Mammary epithelial cell (primary cell): ENCODE data around the gene MSANTD3.

ENCODE experiments used
- EZH2 ChIP-seq: IDR thresholded peaks from 2 replicates; pipeline ENCODE4 v1.6.1; 2012; ENCODE audit warnings: low read length, inconsistent platforms, borderline replicate concordance
- TF ChIP-seq, protein P1 (sequence below), 2 donors: IDR thresholded peaks in 1 of 2; conservative IDR thresholded peaks in 1 of 2; 2 replicates each; pipeline ENCODE4 v1.5.1; 2011 to 2012; ENCODE audit warnings: inconsistent platforms in 2 of 2, low read length in 2 of 2, mild to moderate bottlenecking in 2 of 2, control low read depth in 1 of 2, low read depth in 1 of 2; ENCODE audit not compliant: insufficient read depth in 1 of 2; ENCODE audit errors: extremely low read depth in 1 of 2

DNA sequence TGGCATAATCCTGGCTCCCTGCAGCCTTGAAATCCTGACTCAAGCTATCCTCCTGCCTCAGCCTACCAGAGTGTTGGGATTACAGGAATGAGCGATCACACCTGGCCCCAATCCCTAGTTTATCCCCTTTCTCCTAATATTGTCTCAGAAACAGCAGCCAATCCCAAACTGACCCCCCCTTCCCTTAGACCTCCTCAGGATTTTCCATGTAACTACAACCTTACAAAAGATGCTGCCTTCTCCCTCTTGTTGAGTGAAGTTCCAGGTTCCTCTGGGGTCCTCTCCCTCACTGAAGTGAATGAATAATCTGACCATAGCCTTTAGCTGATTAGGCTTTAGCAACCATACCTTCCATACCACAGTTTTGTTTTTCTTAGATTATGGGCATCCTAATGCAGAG, 25.9 kb upstream of the MSANTD3 start:
- TF ChIP-seq, protein P1, sequence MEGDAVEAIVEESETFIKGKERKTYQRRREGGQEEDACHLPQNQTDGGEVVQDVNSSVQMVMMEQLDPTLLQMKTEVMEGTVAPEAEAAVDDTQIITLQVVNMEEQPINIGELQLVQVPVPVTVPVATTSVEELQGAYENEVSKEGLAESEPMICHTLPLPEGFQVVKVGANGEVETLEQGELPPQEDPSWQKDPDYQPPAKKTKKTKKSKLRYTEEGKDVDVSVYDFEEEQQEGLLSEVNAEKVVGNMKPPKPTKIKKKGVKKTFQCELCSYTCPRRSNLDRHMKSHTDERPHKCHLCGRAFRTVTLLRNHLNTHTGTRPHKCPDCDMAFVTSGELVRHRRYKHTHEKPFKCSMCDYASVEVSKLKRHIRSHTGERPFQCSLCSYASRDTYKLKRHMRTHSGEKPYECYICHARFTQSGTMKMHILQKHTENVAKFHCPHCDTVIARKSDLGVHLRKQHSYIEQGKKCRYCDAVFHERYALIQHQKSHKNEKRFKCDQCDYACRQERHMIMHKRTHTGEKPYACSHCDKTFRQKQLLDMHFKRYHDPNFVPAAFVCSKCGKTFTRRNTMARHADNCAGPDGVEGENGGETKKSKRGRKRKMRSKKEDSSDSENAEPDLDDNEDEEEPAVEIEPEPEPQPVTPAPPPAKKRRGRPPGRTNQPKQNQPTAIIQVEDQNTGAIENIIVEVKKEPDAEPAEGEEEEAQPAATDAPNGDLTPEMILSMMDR (conservative IDR thresholded peaks at IDR 0.05 in 1 of 2, IDR thresholded peaks at IDR 0.05 in 1 of 2; ENCODE audit: extremely low read depth in 1 of 2, insufficient read depth in 1 of 2, low read depth in 1 of 2, low read length in 2 of 2) = no peak
- no peak for TF ChIP-seq EZH2
